GM12878 (cell line): ENCODE results near the gene NLRC5. TPM values are rescaled to one million over a fixed set of nuclear protein-coding genes. Genes with fewer than 3 reads are reported as not detected.
A peak's percentile ranks its signal among the peaks of the same experiment; 100 is the strongest.

Experiments used
- ASH2L ChIP-seq: fragments of 300-600, 200-600 bp; sonication (generic); IDR thresholded peaks from 2 replicates; pipeline ENCODE4 v1.6.1; 2017; ENCODE audit warnings: low read depth, mild to moderate bottlenecking, borderline replicate concordance
- ATF7 ChIP-seq: fragments of 450-650 bp; IDR thresholded peaks from 2 replicates; pipeline ENCODE4 v1.6.1; 2016; ENCODE audit warnings: low read depth, mild to moderate bottlenecking
- BRCA1 ChIP-seq: IDR thresholded peaks from 2 replicates; pipeline ENCODE4 v1.6.1; 2011; ENCODE audit warnings: low read depth, low read length, improper control_type of control experiment
- CBFB ChIP-seq: IDR thresholded peaks from 2 replicates; pipeline ENCODE4 v1.6.1; 2016; ENCODE audit warnings: antibody characterized with exemption, low read depth
- CREM ChIP-seq: IDR thresholded peaks from 2 replicates; pipeline ENCODE4 v1.6.1; 2014; ENCODE audit warnings: antibody characterized with exemption, low read depth
- E2F4 ChIP-seq: IDR thresholded peaks from 2 replicates; pipeline ENCODE4 v1.6.1; 2012; ENCODE audit warnings: low read depth, low read length, improper control_type of control experiment
- EGR1 ChIP-seq, 2 experiments: IDR thresholded peaks; 1 replicate in 1 of 2; 2 replicates in 1 of 2; pipeline ENCODE4 v1.6.1; 2011 to 2012; ENCODE audit warnings: low read depth in 2 of 2, low read length in 2 of 2, borderline replicate concordance in 1 of 2, mild to moderate bottlenecking in 1 of 2, moderate library complexity in 1 of 2
- EP300 ChIP-seq, 2 experiments: fragments of 150-350 bp in 1 of 2; IDR thresholded peaks; 2 replicates each; pipeline ENCODE4 v1.6.1; 2011 to 2012; ENCODE audit warnings: low read depth in 2 of 2, low read length in 2 of 2, borderline replicate concordance in 1 of 2, improper control_type of control experiment in 1 of 2, inconsistent platforms in 1 of 2; ENCODE audit not compliant: control insufficient read depth in 1 of 2
- FOS ChIP-seq: IDR thresholded peaks from 3 replicates; pipeline ENCODE4 v1.6.1; 2011; ENCODE audit warnings: borderline replicate concordance; ENCODE audit not compliant: insufficient read length; ENCODE audit errors: extremely low read depth
- HDAC2 ChIP-seq: fragments of 200-600 bp; sonication (generic); IDR thresholded peaks from 2 replicates; pipeline ENCODE4 v1.6.1; 2017
- JUNB ChIP-seq: IDR thresholded peaks from 2 replicates; pipeline ENCODE4 v1.6.1; 2016; ENCODE audit warnings: antibody characterized with exemption, mild to moderate bottlenecking
- NBN ChIP-seq: fragments of 450-650 bp; IDR thresholded peaks from 2 replicates; pipeline ENCODE4 v1.6.1; 2016
- NR2C1 ChIP-seq: fragments of 450-650 bp; IDR thresholded peaks from 2 replicates; pipeline ENCODE4 v1.6.1; 2017; ENCODE audit warnings: antibody characterized with exemption, mild to moderate bottlenecking, moderate library complexity
- NRF1 ChIP-seq: conservative IDR thresholded peaks from 2 replicates; pipeline ENCODE4 v1.6.1; 2011; ENCODE audit warnings: mild to moderate bottlenecking, low read depth, low read length, improper control_type of control experiment
- POLR2A ChIP-seq: IDR thresholded peaks from 2 replicates; pipeline ENCODE4 v1.6.1; 2011; ENCODE audit warnings: low read depth, mild to moderate bottlenecking, low read length
- POLR2AphosphoS5 ChIP-seq: IDR thresholded peaks from 2 replicates; pipeline ENCODE4 v1.6.1; 2011; ENCODE audit warnings: mild to moderate bottlenecking, low read length, inconsistent platforms
- POU2F2 ChIP-seq: IDR thresholded peaks from 3 replicates; pipeline ENCODE4 v1.6.1; 2011; ENCODE audit warnings: low read depth, mild to moderate bottlenecking, low read length, borderline replicate concordance
- RAD21 ChIP-seq: IDR thresholded peaks from 2 replicates; pipeline ENCODE4 v1.6.1; 2011; ENCODE audit warnings: mild to moderate bottlenecking, low read depth, low read length, moderate library complexity; ENCODE audit not compliant: insufficient read depth
- RB1 ChIP-seq: fragments of 450-650 bp; formaldehyde crosslinking; IDR thresholded peaks from 2 replicates; pipeline ENCODE4 v1.6.1; 2017; ENCODE audit warnings: mild to moderate bottlenecking, borderline replicate concordance
- RELA ChIP-seq: fragments of 450-650 bp; IDR thresholded peaks from 2 replicates; pipeline ENCODE4 v1.8.0; 2014; ENCODE audit warnings: borderline replicate concordance; ENCODE audit not compliant: partially characterized antibody
- SIX5 ChIP-seq: IDR thresholded peaks from 2 replicates; pipeline ENCODE4 v1.6.1; 2011; ENCODE audit warnings: mild to moderate bottlenecking, low read depth, low read length, moderate library complexity; ENCODE audit not compliant: severe bottlenecking
- SPI1 ChIP-seq: IDR thresholded peaks from 2 replicates; pipeline ENCODE4 v1.6.1; 2011; ENCODE audit warnings: low read depth, mild to moderate bottlenecking, low read length, moderate library complexity, borderline replicate concordance; ENCODE audit not compliant: insufficient read depth
- SREBF2 ChIP-seq: IDR thresholded peaks from 2 replicates; pipeline ENCODE4 v1.6.1; 2012; ENCODE audit warnings: mild to moderate bottlenecking, low read length
- STAT1 ChIP-seq: fragments of 450-650 bp; conservative IDR thresholded peaks from 2 replicates; pipeline ENCODE4 v1.6.1; 2014; ENCODE audit warnings: antibody characterized with exemption, mild to moderate bottlenecking
- TBL1XR1 ChIP-seq: IDR thresholded peaks from 2 replicates; pipeline ENCODE4 v1.6.1; 2012; ENCODE audit warnings: low read depth, low read length, improper control_type of control experiment
- YBX1 ChIP-seq: fragments of 450-650 bp; IDR thresholded peaks from 2 replicates; pipeline ENCODE4 v1.6.1; 2016; ENCODE audit warnings: antibody characterized with exemption
- ZBED1 ChIP-seq: IDR thresholded peaks from 2 replicates; pipeline ENCODE4 v1.6.1; 2016; ENCODE audit warnings: borderline replicate concordance
- ZNF207 ChIP-seq: fragments of 450-650 bp; IDR thresholded peaks from 2 replicates; pipeline ENCODE4 v1.6.1; 2014; ENCODE audit warnings: antibody characterized with exemption, mild to moderate bottlenecking, borderline replicate concordance
- ZNF217 ChIP-seq: fragments of 450-650 bp; IDR thresholded peaks from 2 replicates; pipeline ENCODE4 v1.6.1; 2017; ENCODE audit warnings: antibody characterized with exemption, mild to moderate bottlenecking
- polyA plus RNA-seq, 11 experiments: library from polyadenylated mRNA; depleted of rRNA in 4 of 11; unstranded in 6 of 11; stranded (reverse) in 5 of 11; fragments of >200 nt; fragmentation: Nextera tagmentation in 4 of 11; fragmentation: Illumina TruSeq in 1 of 11; extraction: Ambion mirVana in 4 of 11; extraction: Trizol in 1 of 11; gene quantifications; 1 replicate in 1 of 11; 2 replicates in 10 of 11; pipeline versions ENCODE4 v1.2.1 to v1.2.3, GENCODE V29; 2011 to 2016; ENCODE audit warnings: inconsistent platforms in 2 of 11, missing spikeins in 2 of 11, low read depth in 1 of 11
- total RNA-seq, 4 experiments: library from RNA; depleted of rRNA in 3 of 4; stranded (reverse); fragments of >200 nt in 3 of 4; fragmentation: Illumina TruSeq in 1 of 4; extraction: Trizol in 1 of 4; gene quantifications; 2 replicates each; pipeline versions ENCODE4 v1.2.1 to v1.2.3, GENCODE V29; 2013 to 2021

Gene NLRC5
- total and polyA plus RNA-seq, 10 of the 15 experiments (the other 5 are each of a cell fraction or from before 2014, with no cell fraction given) = 13.1 to 105 (median 57.3) TPM

- TF ChIP-seq RELA (peak; percentile 7), EGR1 (IDR thresholded peaks at IDR 0.05; ENCODE audit: borderline replicate concordance in 1 of 2, low read depth in 2 of 2, low read length in 2 of 2) (0 out of 3 replicates have a peak, but pooled peaks of 1 of the 2 experiments have one; percentile 10), NR2C1 (no peak), E2F4 (no peak), YBX1 (0 out of 2 replicates have a peak, but pooled peaks have one; percentile 81), ASH2L (no peak), STAT1 (no peak), CREM (peak; percentile 61; the same call in 1 of the 2 replicates), RAD21 (peak; percentile 37; the same call in 1 of the 2 replicates), TBL1XR1 (0 out of 2 replicates have a peak, but pooled peaks have one; percentile 14), NRF1 (no peak), ATF7 (peak; percentile 49), POLR2AphosphoS5 (no peak; the same call in 1 of the 2 replicates), POU2F2 (peak; percentile 38; the same call in 1 of the 3 replicates), NBN (peak; percentile 64; the same call in 1 of the 2 replicates), FOS (no peak), ZNF217 (no peak), POLR2A (peak; percentile 58; the same call in 1 of the 2 replicates), ZBED1 (no peak), BRCA1 (no peak), SPI1 (peak; percentile 42; the same call in 1 of the 2 replicates), RB1 (peak; percentile 66; the same call in 1 of the 2 replicates), SIX5 (no peak), CBFB (peak; percentile 49; the same call in 1 of the 2 replicates), HDAC2 (no peak), EP300 (IDR thresholded peaks at IDR 0.05; ENCODE audit: borderline replicate concordance in 1 of 2, control insufficient read depth in 1 of 2, low read depth in 2 of 2, low read length in 2 of 2) (peak in 1 of 2 experiments; percentile 71; a peak in 2 of 4 replicates), JUNB (no peak), ZNF207 (no peak), SREBF2 (no peak)
Observed at GRCh38 chr16:57041182-57042156, 52.1 kb downstream of the NLRC5 start (continued).
